Stimulated activated CD4-positive, alpha-beta T cell treated with anti-CD3 and anti-CD28 coated beads, Interleukin-12 subunit alpha, Interleukin-12 subunit beta, amount 100 ng/mL, for 48 hours (primary cell): ENCODE results near the gene RNF180.
"Not testable (repeated sequence)": the region's sequence is repeated elsewhere in the genome, so short reads cannot be mapped to it uniquely, and the experiment has no call there.

Source experiments
- DNase-seq, 3 donors: peaks; one replicate each; pipeline ENCODE4 v3.0.0-alpha.2; 2020; ENCODE audit warnings: low read depth in 2 of 3, low spot score in 1 of 3

RNF180 gene

DNA sequence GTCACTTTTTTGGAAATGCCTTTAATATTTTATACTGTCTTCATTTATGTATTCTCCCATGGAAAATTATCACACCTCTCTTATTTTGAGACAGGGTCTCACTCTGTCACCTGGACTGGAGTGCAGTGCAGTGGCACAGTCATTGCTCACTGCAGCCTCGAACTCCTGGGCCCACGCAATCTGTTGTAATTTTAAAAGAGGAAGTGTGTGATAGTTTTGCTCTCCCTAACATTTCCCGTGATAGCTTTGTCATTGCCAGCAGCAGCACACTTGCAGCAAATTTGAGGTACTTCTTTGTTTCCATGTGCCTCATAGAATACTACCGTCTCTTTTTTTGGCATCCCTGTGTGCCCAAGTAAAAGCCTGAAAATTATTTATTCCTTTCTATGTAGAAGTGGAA is 103.5 kb downstream of the RNF180 start:
- DNase-seq, result no peak

DNA sequence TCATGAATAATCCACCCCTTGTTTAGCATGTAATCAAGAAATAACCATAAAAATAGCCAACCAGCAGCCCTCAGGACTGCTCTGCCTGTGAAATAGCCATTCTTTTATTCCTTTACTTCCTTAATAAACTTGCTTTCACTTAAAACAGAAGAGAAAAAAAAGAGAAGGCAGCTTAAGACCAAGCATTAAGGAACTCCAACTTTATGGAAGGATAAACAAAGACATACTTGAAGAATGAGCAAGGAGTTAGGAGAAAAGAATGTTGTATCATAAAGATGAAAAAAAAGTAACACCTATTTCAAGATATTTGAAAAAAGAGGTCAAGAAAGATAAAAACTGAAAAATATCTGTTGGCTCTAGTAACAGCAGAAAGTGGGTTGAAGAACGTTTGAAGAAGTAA is 107.6 kb downstream of the RNF180 start:
- no peak for DNase-seq

DNA sequence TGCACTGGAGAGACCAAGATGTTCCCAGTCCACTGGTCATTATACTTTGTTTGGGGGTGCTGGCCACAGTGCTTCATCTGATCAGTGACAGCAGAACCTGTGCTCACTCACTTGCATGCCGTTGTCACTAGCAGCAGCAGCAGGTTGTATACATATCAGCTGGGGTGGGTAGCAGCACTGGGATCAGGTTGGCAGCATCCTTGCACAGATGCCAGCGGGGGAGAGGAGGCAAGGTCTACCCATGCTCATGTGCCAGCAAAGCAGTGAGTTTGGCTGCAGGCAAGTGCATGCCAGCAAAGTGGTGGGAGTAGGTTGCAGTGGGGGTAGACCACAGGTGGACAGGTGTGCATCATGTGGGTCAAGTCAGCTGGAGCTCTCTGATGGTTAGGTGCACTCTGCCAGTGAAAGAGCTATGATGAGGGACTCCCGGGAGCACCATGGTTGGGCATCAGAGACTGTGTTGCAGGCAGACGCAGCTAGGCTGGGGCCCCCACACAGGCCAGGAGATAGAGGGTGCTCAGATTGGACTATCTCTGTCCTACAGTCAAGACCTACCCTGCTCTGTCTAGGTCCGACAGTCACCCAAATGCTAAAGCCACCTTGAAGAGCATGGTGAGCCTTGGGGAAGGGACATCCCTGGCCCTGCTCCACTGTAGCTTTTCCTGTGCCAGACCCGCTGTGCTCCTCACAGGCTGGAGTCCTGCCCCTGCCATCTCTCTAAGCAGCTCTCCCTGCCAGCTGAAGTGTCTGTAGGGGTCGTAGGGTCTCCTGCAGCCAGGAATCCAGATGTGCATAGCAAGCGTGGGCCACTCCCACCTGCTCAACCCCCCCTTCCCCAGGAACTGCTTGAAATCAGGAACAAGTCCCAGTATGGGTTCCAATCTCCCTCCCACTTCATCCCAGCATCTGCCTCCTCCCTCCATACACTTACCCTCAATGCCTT is 119.8 kb downstream of the RNF180 start:
- no peak for DNase-seq

DNA sequence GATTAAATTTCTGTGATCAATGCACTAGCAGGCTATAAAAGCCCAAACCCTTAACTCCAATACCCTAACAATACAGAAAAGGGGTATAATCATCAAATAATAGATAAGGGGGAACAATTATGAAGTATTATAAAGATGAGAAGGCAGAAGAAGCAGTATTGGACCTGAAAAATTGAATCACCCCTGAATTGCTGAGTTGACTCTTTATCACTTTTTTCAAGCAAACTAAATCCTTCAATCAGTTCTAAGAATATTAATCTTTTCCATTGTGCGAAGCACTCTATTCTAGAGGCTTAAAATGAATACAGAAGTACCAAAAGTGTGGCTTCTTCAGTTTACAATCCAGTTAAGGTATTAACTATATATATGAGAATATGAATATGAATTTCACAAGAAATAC is 120.7 kb downstream of the RNF180 start:
- no peak for DNase-seq

DNA sequence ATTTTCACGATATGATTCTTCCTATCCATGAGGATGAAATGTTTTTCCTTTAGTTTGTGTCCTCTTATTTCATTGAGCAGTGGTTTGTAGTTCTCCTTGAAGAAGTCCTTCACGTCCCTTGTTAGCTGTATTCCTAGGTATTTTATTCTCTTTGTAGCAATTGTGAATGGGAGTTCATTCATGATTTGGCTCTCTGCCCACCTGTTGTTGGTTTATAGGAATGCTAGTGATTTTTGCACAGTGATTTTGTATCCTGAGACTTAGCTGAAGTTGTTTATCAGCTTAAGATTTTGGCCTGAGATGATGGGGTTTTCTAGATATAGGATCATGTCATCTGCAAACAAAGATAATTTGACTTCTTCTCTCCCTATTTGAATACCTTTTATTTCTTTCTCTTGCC is 122.9 kb downstream of the RNF180 start:
- not testable (repeated sequence) for DNase-seq

DNA sequence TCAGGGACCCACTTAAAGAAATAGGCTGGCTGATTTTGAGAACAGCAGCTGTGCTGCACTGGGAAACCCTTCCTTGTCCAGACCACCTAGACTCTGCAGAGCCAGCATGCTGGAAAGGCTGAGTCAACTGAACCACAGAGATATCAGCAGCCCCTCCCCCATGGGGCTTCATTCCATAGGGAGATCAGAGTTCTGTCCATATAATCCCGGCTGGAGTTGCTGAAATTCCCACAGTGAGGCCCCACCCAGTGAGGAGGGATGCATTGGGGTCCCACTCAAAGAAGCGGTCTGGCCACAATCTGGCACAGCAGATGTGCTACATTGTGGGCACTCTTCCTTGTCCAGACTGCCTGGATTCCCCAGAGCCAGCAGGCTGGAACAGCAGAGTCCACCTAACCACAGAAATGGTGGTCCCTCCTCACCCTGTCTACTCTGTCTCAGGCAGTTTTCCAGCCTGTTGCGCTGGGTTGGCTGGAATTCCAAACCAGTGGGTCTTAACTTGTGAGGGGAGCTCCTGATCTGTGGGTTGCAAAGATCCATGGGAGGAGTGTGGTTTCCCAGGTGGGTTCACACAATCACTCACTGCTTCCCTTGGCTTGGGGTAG is 127.1 kb downstream of the RNF180 start:
- DNase-seq, result no peak

DNA sequence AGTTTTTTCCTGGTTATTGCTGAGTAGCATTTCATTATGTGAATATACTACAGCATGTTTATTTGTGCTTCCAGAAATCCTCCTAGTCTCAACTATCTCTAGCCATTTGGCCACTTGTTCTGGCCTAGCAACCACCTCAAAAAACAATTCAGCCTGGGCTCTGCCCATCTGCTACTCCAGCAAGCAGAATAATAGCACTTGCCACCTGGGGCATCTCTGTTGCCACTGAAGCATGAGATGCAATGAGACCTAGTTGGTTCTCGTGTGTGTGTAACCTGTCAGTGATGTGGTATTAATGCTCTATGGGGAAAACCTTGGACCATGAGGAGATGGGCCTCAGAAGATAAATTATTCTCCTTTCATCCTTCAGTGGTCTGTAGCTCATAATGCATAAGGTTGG is 129.5 kb downstream of the RNF180 start:
- no peak for DNase-seq

DNA sequence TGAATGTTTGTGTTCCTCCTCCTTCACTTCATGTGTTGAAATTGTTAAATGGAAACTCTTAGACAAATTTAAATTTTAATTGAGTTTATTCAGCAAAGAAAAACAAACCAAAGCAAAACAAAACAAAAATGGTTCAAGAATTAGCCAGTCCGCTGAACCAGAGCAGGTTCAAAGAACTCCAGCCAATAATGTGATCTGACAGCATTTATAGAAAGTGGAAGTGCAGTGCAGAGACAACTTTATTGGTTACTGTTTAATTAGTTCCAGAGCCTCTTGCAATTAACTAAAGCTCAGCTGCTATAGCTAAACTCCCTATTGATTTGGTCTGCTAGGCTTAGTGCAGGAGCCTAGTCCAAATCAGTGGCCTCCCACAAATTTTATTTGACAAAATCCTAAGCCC is 132.9 kb downstream of the RNF180 start:
- DNase-seq, result no peak

DNA sequence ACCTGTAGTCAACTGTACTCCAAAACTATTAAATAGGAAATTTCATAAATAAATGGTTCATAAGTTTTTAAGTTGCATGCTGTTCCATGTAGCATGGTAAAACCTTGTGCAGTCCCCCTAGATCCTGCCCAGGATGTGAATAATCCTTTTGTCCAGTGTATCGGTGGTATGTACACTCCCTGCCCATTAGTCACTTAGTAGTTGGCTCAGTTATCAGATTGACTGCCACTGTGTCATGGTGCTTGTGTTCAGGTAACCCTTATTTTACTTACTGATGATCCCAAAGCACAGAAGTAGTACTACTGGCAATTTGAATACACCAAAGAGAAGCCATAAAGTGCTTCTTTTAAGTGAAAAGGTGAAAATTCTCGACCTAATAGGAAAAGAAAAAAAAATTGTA is 134.2 kb downstream of the RNF180 start:
- DNase-seq, result no peak

DNA sequence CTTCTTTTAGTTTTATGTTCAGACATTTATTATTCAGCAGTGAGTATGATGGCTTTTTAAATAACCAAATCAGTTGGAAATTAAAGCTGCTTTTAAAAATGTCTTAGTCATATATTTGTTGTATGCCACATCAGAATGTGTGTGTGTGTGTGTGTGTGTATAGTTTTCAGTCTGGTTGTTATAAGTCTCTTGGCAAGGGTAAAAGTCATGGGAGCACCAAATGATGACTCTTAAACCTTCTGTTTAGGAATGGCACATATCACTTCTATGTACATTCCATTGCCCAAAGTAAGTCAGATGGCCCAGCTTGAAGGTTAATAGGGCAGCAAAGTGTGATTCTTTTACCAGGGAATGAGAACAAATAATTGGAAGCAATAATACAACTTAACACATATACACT is 135.9 kb downstream of the RNF180 start:
- DNase-seq, result no peak

DNA sequence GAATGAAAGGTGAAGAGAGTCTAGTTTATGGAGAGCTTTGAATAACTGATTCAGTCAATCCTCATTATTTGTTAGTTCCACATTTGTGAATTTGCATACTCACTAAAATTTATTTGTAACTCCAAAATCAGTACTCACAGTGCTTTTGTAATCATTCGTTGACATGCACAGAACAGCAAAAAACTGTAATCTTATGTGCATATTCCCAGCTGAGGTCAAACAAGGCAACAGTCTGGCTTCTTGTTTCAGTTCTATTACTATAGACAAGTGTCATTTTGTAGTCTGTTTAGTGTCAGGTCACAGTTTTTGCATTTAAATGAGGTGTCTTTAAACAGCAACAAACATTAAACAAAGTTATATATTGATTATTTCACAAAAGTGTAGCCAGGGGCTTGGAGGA is 142.5 kb downstream of the RNF180 start:
- no peak for DNase-seq

DNA sequence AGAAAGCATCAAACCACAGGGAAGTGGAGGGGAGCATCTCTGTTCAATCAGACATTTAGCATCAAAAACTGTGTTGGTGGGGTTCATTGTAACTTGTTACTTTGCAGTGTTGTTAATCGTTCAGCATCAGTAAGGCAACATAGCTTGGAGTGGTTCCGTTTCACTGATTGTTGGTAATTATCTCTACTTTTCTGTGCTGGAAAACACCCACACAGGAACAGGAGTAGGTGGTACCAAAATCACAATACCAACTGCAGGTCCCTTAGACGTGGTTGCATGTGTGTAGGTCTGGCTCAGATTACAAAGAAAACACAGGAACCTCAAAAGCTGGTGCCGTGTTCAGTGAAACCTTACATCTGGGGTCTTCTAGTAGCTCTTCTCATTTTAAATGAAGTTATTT is 146.8 kb downstream of the RNF180 start:
- DNase-seq, result no peak

DNA sequence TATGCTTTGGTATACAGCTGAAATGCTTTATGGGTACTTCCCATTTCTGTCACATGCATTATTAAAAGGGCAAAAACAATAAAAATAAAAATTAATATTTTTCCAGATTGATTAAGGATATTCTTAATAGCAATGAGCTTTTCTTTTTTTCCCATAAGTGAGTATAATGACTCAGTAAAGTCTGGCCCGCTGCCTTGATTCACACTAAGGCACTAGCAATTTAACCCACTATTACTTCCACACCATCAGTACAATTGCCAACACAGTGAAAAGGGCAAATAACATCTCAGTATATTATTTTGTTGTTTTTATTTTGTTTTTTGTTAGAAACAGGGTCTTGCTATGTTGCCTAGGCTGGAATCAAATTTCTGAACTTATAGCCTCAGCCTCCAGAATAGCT is 150.1 kb downstream of the RNF180 start:
- no peak for DNase-seq

DNA sequence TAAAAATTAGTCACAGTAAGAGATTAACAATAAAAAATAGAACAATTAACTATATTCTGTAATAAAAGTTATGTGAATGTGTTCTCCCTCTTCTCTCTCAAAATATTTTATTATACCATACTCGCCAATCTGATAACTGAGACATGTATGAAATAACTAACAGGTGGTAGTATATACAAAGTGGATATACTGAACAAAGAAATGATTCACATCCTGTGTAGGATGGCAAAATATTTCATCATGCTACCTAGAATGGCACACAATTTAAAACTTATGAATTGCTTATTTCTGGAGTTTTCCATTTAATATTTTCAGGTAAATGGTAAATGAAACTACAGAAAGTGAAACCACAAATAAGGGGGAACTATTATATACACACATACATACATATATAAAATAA is 152.5 kb downstream of the RNF180 start:
- no peak for DNase-seq

DNA sequence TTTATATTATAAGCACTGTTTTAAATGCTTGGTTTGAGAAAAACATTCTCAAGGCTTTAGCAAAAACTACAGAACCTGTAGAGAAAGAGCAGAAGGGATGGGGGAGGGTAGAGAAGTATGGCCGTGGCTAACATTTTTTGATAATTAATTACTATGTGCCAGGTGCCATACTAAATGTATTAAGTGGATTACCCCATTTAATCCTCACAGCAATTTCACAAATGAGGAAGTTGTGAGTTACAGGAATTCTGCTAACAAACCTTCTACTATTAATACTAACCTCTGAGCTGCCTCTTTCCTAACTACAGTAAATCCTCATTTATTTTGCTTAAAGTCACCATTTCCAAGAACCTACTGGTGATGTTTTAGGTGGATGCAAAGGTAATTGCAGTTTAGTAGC is 157.9 kb downstream of the RNF180 start:
- DNase-seq, result no peak

DNA sequence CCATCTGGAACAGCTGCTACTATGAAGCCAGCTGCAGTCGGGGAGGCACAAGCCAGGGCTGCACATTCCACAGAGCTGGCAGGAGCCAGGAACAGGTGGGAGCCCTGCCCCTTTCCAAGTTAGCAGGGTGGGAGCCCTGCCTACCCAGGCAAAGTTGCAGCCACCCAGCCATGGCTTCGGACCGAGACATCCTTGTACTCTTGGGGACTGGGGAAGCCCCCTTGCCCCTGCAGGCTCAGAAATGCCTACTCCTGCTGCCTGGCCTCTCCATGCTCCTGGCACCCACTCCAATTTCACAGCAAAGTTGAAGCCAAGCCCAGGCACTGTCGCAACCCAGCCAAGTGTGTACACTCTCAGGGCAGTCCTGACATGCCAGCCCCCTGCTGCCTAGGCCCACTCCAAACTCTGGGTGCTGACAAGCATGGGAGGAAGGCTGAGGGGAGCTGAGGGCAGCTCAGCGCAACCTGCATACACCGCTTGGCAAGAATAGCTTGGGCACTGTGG is 165.1 kb downstream of the RNF180 start:
- DNase-seq, result no peak

DNA sequence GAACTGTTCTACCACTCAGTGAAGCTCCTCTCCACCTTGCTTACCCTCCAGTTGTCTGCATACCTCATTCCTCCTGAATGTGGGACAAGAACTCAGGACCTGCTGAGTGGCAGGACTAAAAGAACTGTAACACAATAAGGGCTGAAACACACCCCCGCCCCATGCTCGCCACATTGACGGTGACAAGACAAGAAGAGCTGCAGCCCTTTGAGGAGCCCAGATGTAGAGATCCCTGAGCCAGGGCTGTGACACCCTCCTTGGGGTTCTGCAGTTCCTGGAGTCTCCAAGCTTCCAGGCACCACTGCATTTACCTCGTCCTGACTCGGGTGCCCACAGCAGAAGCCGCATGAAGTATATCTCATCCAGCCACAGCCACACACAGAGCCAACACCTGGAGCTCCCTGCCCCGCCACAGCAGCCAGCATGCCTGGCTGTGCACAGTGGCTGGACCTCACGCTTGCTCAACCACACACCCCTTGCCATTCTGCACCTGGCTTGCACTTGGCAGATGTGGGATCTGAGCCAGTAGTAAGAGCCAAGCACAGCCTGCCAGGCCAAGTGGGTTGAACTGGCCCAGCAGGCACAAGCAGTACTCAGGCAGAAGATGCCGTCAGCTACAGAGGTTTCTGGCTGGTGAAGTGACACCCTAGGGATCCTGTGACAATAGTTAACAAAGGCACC is 166.1 kb downstream of the RNF180 start:
- DNase-seq, result no peak

DNA sequence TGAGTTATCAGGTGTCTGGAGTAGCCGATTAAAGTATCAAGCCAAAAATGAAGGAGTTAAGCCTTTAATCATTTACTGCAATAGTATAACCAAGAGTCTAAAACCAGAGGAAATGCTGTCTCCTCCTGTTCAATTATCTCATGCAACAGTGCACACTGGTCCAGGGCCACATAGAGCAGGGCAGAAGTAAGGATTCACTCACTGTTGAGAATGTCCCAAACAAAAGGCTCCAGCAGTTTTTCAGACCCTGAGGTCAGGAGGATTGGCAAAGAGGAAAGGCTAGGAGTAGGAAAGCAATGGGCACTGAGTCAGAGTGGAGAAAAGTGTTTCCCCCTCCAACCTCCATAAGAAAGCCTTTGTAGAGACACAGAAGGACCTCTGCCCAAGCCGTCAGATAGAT is 168.2 kb downstream of the RNF180 start:
- no peak for DNase-seq

DNA sequence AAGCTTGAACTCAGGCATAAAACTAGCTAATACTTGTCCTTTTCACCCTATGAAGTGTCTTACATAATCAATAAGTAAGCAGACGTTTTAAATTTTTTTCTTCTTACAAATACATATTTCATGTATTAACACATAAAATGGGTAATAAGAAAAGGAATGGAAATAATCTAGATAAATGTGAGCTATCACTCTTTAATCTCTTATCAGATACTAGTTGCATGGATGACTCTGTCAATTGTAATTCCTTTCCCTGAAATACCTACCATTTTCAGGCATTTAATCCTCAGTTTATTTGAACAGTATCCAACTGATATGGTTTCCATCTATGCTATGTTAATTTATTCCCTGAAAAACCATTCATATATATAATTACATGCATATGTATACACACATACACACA is 174.1 kb downstream of the RNF180 start:
- no peak for DNase-seq

DNA sequence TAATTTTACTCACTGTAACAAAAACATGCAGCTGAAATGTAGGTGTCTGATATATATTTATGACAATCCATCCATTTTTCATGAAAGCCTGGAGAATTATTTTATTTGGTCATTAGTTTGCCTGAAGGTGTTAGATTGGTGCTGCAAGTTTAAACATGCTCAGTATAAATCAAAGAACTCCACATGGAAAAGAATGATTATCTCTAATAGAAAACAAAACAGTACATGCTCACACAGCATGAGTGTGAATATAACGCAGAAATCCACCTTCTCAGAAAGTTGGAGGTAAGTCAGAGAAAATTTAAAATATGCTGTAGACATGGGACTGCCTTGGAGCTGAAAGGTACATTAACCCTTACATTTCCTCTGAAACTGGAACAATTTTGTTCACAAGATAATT is 174.7 kb downstream of the RNF180 start:
- DNase-seq, result no peak

DNA sequence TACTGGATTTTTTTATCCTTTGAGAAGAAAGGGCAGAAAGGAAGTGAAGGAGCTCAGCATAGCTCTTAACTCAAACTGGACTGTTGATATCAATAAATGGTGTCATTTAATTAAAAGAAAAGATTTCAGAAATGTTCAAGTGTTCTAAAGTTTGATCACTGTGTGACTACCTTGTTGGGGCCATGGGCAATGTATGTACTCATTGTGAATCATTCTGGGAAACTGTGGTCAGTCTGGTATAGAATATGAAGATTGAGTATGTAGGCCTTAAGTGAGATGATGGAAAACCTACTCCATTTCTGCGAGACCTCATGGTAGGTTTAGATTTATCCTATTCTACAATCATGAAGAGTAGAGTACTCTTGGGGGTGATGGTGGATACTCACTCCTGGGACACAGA is 175.7 kb downstream of the RNF180 start:
- DNase-seq, result no peak

DNA sequence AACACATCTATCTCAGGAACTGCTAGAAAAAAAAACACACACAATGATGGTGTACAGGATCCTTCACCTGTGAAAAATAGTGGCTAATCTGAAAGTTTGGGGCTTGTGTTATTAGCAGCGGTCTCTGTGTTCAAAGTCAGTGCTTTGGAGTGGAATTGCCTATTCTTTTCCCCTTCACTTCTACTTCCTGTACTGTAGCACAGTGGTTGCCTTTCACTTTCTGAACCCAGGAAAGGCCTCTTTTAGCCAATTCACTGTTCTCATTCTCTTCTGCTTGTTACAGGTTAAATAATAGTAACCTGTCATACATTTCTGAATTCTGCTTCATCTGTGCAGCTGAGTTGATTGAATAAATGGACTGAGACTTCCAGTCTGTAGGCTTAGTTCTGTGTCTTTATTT is 178.9 kb downstream of the RNF180 start:
- no peak for DNase-seq
